HFFc6 (cell line): ENCODE results near the gene GIPC2. TPM values are rescaled to one million over a fixed set of nuclear protein-coding genes. Genes with fewer than 3 reads are reported as not detected.
A peak's percentile ranks its signal among the peaks of the same experiment; 100 is the strongest.

Source experiments
- DNase-seq: peaks from one replicate; pipeline ENCODE4 v3.0.0-alpha.2; 2018
- H3K27ac Mint-ChIP-seq: 2 replicates; pipeline ENCODE4 v1.8.0; 2020; ENCODE audit warnings: mild to moderate bottlenecking, mixed read lengths
- H3K27me3 Mint-ChIP-seq: 2 replicates; pipeline ENCODE4 v1.8.0; 2021; ENCODE audit warnings: mild to moderate bottlenecking, moderate library complexity, mixed read lengths; ENCODE audit not compliant: insufficient read depth
- H3K36me3 Mint-ChIP-seq: 2 replicates; pipeline ENCODE4 v1.8.0; 2021; ENCODE audit warnings: low read depth, mixed read lengths
- H3K4me1 Mint-ChIP-seq: 2 replicates; pipeline ENCODE4 v1.8.0; 2020; ENCODE audit warnings: low read depth, mixed read lengths
- H3K4me3 Mint-ChIP-seq: 2 replicates; pipeline ENCODE4 v1.8.0; 2020; ENCODE audit warnings: mild to moderate bottlenecking, moderate library complexity, mixed read lengths
- H3K9me3 Mint-ChIP-seq: 2 replicates; pipeline ENCODE4 v1.8.0; 2020; ENCODE audit warnings: mild to moderate bottlenecking, mixed read lengths
- CTCF ChIP-seq: fragments of 200-600 bp; sonication (generic); IDR thresholded peaks from 2 replicates; pipeline ENCODE4 v1.5.0; 2021; ENCODE audit warnings: antibody characterized with exemption, mild to moderate bottlenecking
- total RNA-seq, 6 experiments: library from RNA; stranded (reverse); fragmentation: NEBNext Ultra II Directional; extraction: Animal tissue kit (Norgen Biotek cat#: 25700); gene quantifications; 2 replicates in 1 of 6; 3 replicates in 5 of 6; pipeline ENCODE4 v1.2.3, GENCODE V29; 2021

The GIPC2 gene
- total RNA-seq, 6 experiments from 2014 or later = 0.17 to 1.00 (median 0.26) TPM

DNA sequence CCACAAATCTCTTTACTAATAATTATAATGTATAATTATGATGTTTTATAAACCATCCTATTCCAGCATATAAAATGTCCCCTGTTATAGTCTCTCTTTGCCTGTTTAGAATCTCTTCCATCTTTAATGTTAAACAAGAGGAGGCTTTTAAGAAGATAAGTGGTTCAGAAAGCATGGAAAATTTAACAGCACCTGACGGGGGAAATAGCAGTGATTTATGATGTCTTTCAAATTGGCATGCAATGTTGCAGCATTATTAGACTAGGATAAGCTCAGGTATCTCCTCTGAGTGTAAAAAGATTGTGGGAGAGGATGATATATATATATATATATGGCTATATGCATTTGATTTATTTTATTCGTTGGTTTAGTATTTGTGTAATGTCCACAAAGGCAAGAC lies 24.4 kb downstream of the GIPC2 start:
- no peaks in the 10 kb centered on the region for H3K27me3 Mint-ChIP-seq
- peak overlapping the region; percentile 61 for H3K27ac Mint-ChIP-seq
- no peaks in the 10 kb centered on the region for H3K9me3 Mint-ChIP-seq
- peak overlapping the region; percentile 60; the same call in 1 of the 2 replicates for H3K4me3 Mint-ChIP-seq
- no peaks in the 10 kb centered on the region for H3K36me3 Mint-ChIP-seq
- H3K4me1 Mint-ChIP-seq = peaks cover 53% of the 10 kb centered on the region
- no peak for TF ChIP-seq CTCF
- no peak for DNase-seq

- TF ChIP-seq CTCF = no peak
- H3K4me3 Mint-ChIP-seq = peak overlapping the region; percentile 60
- DNase-seq = peak; percentile 86
- H3K4me1 Mint-ChIP-seq = peaks cover 58% of the 10 kb centered on the region
- no peaks in the 10 kb centered on the region for H3K27me3 Mint-ChIP-seq
- H3K9me3 Mint-ChIP-seq = no peaks in the 10 kb centered on the region
- no peaks in the 10 kb centered on the region for H3K36me3 Mint-ChIP-seq
- H3K27ac Mint-ChIP-seq = peak overlapping the region; percentile 61
Observed at GRCh38 chr1:78070758-78071157, 25.0 kb downstream of the GIPC2 start.

- Mint-ChIP-seq H3K9me3 (no peaks in the 10 kb centered on the region), H3K27ac (peak overlapping the region; percentile 78), H3K27me3 (no peaks in the 10 kb centered on the region), H3K4me3 (peak overlapping the region; percentile 23), H3K4me1 (peaks cover 64% of the 10 kb centered on the region), H3K36me3 (no peaks in the 10 kb centered on the region)
- DNase-seq = no peak
- no peak for TF ChIP-seq CTCF
Observed at GRCh38 chr1:78071696-78072095, 25.9 kb downstream of the GIPC2 start.

DNA sequence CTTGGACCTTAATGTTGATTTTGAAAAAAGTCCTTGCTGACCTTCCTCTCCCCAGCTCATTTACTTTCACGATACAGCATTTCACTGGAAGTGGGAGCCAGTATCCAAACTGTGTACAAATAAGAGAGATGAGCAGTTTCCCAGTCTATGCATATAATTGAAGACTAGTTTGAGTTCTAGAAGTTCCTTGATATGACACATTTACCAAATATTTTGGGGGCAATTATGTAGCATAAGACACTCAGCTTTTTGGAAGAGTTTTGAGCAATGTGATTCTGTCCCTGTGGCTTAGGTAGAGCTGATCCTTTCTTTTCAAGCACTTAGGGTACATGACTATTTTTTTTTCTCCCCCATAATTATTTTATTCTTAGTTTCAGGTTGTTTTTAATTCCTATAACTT lies 26.4 kb downstream of the GIPC2 start:
- Mint-ChIP-seq H3K36me3 (no peaks in the 10 kb centered on the region), H3K4me1 (peaks cover 64% of the 10 kb centered on the region), H3K27ac (peak overlapping the region; percentile 78), H3K9me3 (no peaks in the 10 kb centered on the region), H3K4me3 (peak overlapping the region; percentile 33; the same call in 1 of the 2 replicates), H3K27me3 (no peaks in the 10 kb centered on the region)
- TF ChIP-seq CTCF = no peak
- peak; percentile 32 for DNase-seq

DNA sequence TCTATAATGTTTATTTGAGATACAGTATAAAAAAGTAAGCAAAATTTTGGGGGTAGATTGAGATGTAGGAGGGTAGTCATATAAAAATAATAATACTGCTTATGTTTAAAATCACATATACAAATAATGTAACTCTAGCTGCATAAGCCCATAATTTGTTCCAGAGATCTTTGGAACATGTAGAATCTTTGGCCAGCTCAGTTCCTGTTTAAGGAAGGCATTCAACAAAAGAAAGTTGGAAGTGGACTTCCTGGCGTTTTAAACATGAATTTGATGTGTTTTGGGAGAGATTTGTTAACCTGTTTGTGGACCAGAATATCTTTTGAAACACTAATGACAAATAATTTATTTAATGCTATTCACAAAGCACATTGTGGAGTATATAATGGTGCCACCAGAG lies 27.7 kb downstream of the GIPC2 start:
- H3K27ac Mint-ChIP-seq = no peak overlapping the region
- no peak overlapping the region for H3K4me3 Mint-ChIP-seq
- TF ChIP-seq CTCF = no peak
- no peaks in the 10 kb centered on the region for H3K9me3 Mint-ChIP-seq
- no peaks in the 10 kb centered on the region for H3K36me3 Mint-ChIP-seq
- peaks cover 63% of the 10 kb centered on the region for H3K4me1 Mint-ChIP-seq
- DNase-seq = no peak
- H3K27me3 Mint-ChIP-seq = no peaks in the 10 kb centered on the region

DNA sequence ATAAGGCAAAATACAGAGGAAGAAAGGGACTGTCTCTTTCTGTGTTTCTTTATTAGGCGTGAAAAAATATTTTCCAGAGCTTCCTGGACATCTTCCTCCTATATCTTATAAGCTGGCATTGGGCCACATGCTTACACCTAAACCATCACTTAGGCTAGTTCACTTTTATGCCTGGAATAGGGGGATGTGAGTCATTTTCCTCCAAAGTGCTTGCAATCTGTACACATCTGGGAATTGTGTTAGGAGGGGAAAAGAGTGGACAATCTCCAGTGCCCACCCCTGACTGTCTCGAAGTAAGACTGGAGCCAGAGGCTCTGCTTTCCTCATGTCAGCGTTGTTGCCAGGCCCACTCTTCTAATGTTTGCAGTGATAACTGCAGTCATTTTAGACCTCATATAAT lies 29.9 kb downstream of the GIPC2 start:
- H3K27me3 Mint-ChIP-seq = no peaks in the 10 kb centered on the region
- H3K9me3 Mint-ChIP-seq = no peaks in the 10 kb centered on the region
- peaks cover 63% of the 10 kb centered on the region for H3K4me1 Mint-ChIP-seq
- H3K27ac Mint-ChIP-seq = no peak overlapping the region
- no peak overlapping the region for H3K4me3 Mint-ChIP-seq
- TF ChIP-seq CTCF = no peak
- no peaks in the 10 kb centered on the region for H3K36me3 Mint-ChIP-seq
- DNase-seq = no peak
